HG03558 (cell line): ENCODE data around the gene PRDM1.

Experiments used
- ATAC-seq: cut with Tn5 transposase; IDR thresholded peaks from one replicate; pipeline ENCODE4 v1.9.1; 2021; ENCODE audit warnings: moderate number of reproducible peaks; ENCODE audit not compliant: unreplicated experiment; ENCODE audit errors: extremely low read depth

PRDM1 gene

DNA sequence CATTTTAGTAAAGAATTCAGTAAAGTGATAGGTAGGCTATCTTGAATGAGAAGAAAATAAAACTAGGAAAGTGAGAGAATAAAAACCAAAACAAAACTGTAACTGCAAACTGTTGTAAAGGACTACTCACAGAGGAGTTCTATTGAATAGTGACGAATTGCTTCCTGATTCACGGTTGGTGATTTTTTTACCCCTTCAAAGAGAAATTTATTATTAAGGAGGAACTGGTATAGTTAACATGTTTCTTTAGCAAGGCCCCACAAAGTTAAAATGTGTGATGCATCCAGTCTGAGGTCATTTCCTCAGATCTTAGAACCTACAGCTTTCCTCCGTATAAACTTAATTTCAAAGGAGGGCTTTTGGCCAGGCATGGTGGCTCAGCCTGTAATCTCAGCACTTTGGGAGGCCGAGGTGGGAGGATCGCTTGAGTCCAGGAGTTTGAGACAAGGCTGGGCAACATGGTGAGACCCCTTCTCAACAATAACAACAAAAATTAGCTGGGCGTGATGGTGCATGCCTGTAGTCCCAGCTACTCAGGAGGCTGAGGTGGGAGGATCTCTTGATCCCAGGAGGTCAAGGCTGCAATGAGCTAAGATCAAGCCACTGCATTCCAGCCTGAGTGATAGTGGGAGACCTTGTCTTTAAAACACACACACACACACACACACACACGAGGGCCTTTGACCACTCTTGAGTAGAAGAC is 8.3 kb downstream of the PRDM1 start:
- ATAC-seq: no peak

DNA sequence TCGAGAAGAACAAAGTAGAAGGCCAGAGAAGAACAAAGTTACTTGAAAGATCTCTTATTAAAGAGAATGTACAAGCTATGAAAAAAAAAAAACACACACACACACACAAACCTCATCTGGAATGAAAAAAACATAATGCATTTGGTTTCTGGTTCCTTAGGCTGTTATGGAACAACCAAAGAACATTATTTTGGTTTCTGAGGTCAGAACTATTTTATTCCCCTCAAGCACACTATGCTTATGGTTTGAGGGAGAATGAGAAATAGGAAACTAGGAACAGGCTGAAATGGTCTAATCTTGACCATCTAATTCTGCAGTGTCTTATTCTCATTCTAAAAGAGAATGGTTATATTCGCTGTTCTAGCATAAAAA is 8.8 kb downstream of the PRDM1 start:
- ATAC-seq: no peak

DNA sequence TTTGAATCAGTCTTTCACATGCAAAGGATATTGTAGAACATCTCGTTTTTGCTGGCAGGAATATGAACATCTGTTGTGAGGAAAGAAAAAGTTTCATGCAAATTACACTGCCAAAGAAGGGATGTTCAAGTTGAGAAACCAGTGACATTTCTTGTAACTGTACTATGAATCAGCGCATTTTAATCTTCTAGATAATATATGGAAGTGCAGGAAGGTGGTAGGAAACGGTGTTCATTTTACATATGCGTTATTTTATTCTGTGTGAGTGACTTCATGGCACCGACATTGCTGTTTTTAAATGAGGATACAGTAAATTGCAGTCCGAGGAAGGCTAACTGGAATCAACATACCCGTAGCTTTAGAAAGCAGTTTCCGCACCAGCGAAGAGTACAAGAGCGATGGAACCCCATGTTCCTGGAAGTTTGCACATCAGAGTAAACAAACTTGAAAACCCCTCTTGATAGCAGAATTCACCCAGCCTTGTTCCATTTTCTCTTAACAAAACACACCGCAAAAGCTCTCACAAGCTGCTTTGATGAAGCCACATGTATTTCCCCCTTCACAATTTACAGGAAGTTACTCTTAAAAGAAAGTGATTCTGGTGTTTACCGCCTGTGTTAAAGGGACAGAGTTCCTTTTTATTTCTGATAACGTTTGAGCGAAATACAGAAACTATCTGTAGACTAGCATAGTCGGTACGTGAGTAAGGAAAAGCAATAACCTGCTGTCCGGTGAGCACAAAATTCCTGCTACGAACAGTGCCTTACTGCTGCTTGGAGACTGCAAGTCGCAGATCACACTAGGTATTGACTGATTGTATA is 11.5 kb downstream of the PRDM1 start:
- peak; percentile 25 for ATAC-seq

DNA sequence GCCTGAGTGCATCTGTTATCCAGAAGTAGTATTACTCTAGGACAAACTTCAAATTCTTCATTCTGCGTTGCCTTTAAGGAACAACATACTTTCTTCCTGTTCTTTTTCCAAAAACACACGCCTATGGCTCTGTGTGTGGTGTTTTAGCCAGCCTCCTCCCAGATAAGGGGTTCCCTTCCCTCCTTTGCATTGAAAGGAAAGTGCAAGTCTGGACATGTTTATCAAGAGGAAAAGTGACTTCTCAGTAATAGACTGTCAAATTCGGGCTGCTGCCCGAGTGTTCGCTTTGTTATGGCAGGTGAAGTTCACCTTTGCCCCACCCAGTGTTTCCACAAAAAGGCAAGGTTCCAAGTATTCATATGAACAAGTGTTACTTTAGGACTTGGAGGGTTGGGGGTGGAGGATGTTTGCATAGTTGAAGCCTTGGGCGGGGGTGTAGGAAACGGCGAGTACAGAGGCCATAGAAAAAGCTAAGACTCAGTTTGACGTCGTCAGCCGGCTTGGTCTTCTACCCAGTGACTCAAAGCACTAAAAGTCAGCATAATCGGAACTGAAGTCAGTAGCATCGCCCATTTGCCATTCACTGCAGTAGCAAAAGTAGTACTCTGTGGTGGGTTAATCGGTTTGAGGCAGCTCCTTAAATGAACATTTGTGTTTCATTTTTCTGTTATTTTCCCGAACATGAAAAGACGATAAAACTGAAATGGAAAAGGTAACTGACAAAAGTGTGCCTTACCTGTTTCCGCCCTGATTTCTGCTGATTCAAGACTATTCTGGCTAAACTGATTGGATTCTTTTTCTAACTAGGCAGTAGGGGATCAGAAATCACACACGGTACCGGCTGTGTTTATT is 12.5 kb downstream of the PRDM1 start:
- ATAC-seq: no peak

DNA sequence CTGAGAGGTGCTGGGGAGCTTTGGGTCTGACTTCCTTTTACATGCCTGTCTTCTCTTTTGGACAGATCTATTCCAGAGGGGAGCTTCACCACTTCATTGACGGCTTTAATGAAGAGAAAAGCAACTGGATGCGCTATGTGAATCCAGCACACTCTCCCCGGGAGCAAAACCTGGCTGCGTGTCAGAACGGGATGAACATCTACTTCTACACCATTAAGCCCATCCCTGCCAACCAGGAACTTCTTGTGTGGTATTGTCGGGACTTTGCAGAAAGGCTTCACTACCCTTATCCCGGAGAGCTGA is 13.1 kb downstream of the PRDM1 start:
- no peak for ATAC-seq

DNA sequence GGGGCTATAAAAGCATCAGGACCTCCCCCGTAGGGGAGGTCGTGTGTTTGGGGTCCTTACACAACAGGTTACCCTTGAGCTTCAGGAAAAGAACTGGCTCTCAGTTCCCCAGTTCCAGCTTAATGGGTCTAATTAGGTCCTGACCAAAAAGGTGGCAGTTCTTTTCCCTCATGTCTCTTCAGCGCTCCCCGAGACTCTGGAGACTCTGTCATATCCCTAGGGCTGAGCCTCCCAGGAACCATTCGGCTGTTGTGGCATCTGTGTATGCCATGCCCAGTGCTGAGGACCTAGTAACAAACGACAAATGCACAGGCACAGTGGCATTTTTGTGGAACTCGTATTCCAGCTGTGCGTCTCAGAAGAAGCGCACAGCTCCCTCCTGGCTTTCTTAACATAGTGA is 14.6 kb downstream of the PRDM1 start:
- no peak for ATAC-seq

DNA sequence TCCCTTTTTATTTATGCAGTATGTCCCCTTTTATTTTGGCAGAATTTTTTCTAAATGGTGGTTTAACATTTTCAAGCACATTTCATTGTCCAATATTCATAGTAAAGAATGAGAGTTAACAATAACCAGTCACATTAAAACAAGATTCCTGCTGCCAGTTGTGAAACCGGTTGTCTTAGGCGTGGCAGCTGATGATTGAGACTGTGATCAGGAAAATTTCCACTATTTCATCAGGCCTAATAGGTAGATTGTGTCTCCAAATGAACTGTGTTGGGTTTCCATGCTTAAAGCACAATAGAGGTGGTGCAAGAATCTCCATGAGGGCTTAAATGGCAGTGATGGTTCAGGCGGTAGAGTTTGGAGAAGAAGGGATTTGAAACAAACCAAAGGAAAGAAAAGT is 15.3 kb downstream of the PRDM1 start:
- ATAC-seq: no peak

DNA sequence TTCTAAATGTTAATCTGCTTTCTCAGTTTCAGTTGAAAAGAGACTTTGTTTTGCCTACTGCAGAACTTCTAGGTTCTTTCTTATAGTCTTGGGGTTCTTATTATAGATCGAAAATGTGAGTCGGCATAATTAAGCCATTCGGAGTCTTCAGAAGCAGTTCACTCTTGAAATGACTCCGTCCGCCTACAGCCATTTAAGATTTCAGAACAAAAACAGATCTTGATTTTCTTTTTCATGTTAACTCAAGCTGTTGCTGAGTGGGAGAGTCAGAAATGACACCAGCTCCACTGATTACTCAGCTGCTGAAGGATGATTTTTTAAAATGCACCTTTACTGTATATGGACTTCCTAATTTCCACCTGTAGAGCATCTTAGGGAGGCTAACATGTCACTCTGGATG is 15.9 kb downstream of the PRDM1 start:
- peak; percentile 47 for ATAC-seq

DNA sequence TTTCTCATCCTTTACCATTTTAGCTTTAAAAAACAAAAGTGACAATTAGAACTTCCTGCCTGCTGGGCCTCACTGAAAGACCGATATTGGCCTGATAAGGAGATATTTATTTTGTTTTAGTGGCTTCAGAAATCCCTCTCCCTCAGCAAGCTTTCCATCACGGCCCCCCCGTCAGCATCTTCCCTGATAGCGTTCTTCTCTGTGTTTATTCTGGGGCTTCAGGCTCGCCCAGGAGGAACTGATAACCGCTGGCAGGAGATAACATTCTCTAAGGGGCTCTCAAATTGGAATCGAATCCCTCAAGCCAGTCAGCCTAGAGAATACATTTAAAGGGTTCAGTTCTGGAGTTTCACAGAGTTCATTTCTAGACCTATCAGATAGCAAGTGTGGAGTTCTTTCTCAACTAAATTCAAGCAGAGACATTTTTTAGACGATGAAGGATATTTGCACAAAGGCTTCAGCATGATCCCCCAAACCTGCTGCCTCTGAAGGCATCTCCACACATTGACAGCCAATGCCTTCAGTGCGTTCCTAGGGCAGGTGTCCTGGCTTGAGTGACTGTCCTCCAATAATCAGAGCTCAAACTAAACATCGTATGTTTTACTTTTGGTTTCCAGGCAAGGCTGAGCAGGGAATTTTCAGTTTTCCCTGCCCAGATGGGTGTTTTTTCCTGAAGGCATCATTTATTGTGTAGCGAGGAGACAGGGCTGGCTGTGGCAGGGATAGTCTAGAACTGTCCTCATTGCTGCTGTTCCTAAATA is 17.0 kb downstream of the PRDM1 start:
- no peak for ATAC-seq

DNA sequence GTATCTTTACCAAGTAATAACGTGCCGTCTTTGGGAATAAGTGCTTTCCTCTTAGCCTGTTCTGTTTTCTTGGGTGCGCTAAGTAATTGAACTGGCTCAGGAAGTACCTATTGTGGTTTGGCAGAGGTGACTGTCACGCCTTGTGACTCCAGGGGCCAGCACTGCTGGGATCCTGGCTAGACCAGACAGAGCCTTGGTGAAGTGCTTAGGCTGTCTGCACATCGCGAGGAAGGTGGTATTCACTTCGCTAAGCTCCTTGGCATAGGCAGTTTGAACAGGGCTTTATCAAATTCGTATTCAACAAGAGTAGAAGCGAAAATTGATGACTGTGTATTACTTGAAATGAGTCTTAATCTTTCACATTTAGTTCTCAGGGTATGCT is 17.6 kb downstream of the PRDM1 start:
- no peak for ATAC-seq

DNA sequence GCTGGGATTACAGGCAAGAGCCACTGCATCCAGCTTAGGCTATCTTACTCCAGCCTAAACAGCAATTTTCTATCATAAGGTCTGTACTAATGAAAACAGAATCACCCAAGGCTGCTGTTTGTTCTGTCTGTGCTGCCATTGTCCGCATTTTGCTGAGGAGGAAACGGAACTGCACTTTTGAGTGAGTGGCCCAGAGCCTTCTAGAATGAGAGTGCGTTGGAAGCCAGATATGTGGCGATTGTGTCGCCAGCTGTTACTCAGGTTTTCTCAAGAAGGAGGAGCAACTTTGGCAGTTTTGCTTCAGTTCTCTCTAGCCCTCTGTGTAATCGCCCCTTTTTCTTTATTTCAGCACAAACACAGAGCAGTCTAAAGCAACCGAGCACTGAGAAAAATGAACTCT is 18.3 kb downstream of the PRDM1 start:
- ATAC-seq: no peak

DNA sequence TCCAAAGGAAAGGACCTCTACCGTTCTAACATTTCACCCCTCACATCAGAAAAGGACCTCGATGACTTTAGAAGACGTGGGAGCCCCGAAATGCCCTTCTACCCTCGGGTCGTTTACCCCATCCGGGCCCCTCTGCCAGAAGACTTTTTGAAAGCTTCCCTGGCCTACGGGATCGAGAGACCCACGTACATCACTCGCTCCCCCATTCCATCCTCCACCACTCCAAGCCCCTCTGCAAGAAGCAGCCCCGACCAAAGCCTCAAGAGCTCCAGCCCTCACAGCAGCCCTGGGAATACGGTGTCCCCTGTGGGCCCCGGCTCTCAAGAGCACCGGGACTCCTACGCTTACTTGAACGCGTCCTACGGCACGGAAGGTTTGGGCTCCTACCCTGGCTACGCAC is 18.8 kb downstream of the PRDM1 start:
- no peak for ATAC-seq

DNA sequence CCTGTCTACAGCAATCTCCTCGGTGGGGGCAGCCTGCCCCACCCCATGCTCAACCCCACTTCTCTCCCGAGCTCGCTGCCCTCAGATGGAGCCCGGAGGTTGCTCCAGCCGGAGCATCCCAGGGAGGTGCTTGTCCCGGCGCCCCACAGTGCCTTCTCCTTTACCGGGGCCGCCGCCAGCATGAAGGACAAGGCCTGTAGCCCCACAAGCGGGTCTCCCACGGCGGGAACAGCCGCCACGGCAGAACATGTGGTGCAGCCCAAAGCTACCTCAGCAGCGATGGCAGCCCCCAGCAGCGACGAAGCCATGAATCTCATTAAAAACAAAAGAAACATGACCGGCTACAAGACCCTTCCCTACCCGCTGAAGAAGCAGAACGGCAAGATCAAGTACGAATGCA is 19.4 kb downstream of the PRDM1 start:
- ATAC-seq: no peak

DNA sequence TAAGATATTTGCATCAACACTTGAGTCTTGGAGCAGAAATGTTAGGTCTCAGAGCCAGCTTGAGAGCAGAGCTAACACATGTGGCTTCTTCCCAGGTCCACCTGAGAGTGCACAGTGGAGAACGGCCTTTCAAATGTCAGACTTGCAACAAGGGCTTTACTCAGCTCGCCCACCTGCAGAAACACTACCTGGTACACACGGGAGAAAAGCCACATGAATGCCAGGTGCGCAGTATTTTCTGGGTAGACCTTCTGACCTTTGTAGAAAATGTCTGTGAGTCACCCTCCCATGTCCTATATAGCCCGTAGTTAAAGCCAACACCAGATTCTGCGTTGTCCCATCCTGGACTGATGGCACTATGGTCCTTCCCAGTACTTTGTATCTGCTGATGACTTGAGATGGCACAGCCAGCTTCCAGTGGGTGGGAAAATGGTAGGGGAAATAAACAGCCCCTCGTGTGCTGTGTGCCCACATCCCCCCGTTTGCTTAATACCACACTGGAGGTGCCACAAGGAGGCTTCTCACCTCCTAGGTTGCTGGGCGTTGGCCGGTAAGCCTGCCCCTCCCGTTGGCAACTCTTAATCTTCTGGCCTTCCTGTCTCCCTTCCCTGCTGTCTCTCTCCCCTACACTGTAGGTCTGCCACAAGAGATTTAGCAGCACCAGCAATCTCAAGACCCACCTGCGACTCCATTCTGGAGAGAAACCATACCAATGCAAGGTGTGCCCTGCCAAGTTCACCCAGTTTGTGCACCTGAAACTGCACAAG is 20.3 kb downstream of the PRDM1 start:
- no peak for ATAC-seq

DNA sequence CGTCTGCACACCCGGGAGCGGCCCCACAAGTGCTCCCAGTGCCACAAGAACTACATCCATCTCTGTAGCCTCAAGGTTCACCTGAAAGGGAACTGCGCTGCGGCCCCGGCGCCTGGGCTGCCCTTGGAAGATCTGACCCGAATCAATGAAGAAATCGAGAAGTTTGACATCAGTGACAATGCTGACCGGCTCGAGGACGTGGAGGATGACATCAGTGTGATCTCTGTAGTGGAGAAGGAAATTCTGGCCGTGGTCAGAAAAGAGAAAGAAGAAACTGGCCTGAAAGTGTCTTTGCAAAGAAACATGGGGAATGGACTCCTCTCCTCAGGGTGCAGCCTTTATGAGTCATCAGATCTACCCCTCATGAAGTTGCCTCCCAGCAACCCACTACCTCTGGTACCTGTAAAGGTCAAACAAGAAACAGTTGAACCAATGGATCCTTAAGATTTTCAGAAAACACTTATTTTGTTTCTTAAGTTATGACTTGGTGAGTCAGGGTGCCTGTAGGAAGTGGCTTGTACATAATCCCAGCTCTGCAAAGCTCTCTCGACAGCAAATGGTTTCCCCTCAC is 21.0 kb downstream of the PRDM1 start:
- ATAC-seq: no peak

DNA sequence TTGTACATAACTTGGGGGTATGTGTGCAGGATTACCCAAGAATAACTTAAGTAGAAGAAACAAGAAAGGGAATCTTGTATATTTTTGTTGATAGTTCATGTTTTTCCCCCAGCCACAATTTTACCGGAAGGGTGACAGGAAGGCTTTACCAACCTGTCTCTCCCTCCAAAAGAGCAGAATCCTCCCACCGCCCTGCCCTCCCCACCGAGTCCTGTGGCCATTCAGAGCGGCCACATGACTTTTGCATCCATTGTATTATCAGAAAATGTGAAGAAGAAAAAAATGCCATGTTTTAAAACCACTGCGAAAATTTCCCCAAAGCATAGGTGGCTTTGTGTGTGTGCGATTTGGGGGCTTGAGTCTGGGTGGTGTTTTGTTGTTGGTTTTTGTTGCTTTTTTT is 22.0 kb downstream of the PRDM1 start:
- ATAC-seq: no peak

DNA sequence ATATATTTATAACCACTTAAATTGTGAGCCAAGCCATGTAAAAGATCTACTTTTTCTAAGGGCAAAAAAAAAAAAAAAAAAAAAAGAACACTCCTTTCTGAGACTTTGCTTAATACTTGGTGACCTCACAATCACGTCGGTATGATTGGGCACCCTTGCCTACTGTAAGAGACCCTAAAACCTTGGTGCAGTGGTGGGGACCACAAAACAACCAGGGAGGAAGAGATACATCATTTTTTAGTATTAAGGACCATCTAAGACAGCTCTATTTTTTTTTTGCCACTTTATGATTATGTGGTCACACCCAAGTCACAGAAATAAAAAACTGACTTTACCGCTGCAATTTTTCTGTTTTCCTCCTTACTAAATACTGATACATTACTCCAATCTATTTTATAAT is 22.9 kb downstream of the PRDM1 start:
- ATAC-seq: no peak

DNA sequence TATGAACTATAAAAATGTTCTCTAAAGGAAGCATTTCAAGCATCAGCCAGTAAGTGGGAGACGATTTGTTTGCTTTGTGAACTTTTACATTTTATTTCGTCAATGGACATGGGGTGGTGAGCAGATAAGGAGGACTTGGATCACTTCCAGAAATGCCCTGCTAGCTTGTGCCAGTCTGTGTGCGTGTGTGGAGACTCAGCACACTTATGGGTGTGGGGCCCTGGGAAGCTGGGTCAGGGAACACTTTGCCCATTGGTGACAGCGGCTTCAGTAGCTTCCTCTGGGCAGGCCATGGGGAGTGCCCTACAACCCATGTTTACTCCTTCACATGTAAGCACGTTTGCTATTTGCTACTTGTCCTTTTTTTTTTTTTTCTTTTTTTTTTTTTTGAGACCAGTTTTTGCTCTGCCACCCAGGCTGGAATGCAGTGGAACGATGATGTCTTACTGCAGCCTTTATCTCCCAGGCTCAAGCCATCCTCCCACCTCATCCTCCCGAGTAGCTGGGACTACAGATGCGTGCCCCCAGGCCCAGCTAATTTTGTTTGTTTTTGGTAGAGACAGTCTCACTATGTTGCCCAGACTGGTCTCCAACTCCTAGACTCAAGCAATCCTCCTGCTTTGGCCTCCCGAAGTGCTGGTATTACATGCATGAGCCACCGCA is 24.2 kb downstream of the PRDM1 start:
- no peak for ATAC-seq

DNA sequence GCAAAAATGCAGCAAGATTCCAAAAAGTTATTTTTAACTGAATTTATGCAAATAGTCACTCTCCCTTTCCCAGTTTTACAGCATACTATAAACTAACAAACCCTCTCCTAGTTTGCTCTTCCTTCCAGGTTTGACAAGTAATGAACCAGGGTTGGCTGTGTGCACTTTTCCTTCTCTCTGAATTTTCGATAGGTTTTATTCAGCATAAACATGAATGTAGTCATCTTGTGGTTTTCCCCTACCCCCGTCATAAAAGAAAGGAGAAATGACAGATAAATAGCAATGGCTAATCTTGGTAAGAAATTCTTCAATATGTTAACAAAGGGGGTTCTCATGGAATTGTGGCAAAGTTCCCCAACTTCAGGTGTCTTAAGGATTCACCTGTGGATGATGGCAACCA is 26.3 kb downstream of the PRDM1 start:
- ATAC-seq: no peak
